IPS-18a (cell line): ENCODE data around the gene MAPK8IP3.

Source experiments
- H3K27ac ChIP-seq: one replicate; pipeline ENCODE4 v1.5.1; 2013; ENCODE audit warnings: low read length
- H3K27me3 ChIP-seq: one replicate; pipeline ENCODE4 v1.6.1; 2013; ENCODE audit warnings: mild to moderate bottlenecking, low read length; ENCODE audit not compliant: control insufficient read depth, insufficient read depth
- H3K36me3 ChIP-seq: one replicate; pipeline ENCODE4 v1.6.1; 2013; ENCODE audit warnings: low read depth, low read length; ENCODE audit not compliant: control insufficient read depth
- H3K4me1 ChIP-seq: one replicate; pipeline ENCODE4 v1.6.1; 2013; ENCODE audit warnings: low read depth, low read length; ENCODE audit not compliant: control insufficient read depth
- H3K4me3 ChIP-seq: one replicate; pipeline ENCODE4 v1.5.1; 2013; ENCODE audit warnings: low read length
- H3K9ac ChIP-seq: one replicate; pipeline ENCODE4 v1.6.1; 2013; ENCODE audit warnings: mild to moderate bottlenecking, low read length, moderate library complexity
- H3K9me3 ChIP-seq: one replicate; pipeline ENCODE4 v1.6.1; 2013; ENCODE audit warnings: low read depth, low read length; ENCODE audit not compliant: control insufficient read depth

MAPK8IP3 gene

GRCh38 chr16:1668612-1669319, 37.2 kb upstream of the MAPK8IP3 start:
- no peaks in the 10 kb centered on the region for H3K4me1 ChIP-seq
- no peak overlapping the region for H3K4me3 ChIP-seq
- no peaks in the 10 kb centered on the region for H3K9me3 ChIP-seq
- H3K9ac ChIP-seq = no peak overlapping the region
- peaks cover 73% of the 10 kb centered on the region for H3K36me3 ChIP-seq
- H3K27ac ChIP-seq = no peak overlapping the region
- H3K27me3 ChIP-seq = no peaks in the 10 kb centered on the region

- Histone ChIP-seq H3K27ac (no peak overlapping the region), H3K9me3 (no peaks in the 10 kb centered on the region), H3K9ac (no peak overlapping the region), H3K4me1 (no peaks in the 10 kb centered on the region), H3K27me3 (no peaks in the 10 kb centered on the region), H3K4me3 (no peak overlapping the region), H3K36me3 (peaks cover 80% of the 10 kb centered on the region)
Observed at GRCh38 chr16:1669698-1670097, 36.3 kb upstream of the MAPK8IP3 start.

GRCh38 chr16:1670371-1670770, 35.6 kb upstream of the MAPK8IP3 start:
- no peaks in the 10 kb centered on the region for H3K4me1 ChIP-seq
- H3K9me3 ChIP-seq = no peaks in the 10 kb centered on the region
- no peak overlapping the region for H3K4me3 ChIP-seq
- H3K9ac ChIP-seq = no peak overlapping the region
- H3K27ac ChIP-seq = no peak overlapping the region
- peaks cover 80% of the 10 kb centered on the region for H3K36me3 ChIP-seq
- no peaks in the 10 kb centered on the region for H3K27me3 ChIP-seq

- H3K9me3 ChIP-seq = no peaks in the 10 kb centered on the region
- peaks cover 80% of the 10 kb centered on the region for H3K36me3 ChIP-seq
Observed at GRCh38 chr16:1670866-1671265, 35.1 kb upstream of the MAPK8IP3 start.

GRCh38 chr16:1673424-1674151, 32.4 kb upstream of the MAPK8IP3 start:
- no peak overlapping the region for H3K9ac ChIP-seq
- H3K36me3 ChIP-seq = peaks cover 56% of the 10 kb centered on the region
- no peaks in the 10 kb centered on the region for H3K27me3 ChIP-seq
- no peak overlapping the region for H3K4me3 ChIP-seq
- no peaks in the 10 kb centered on the region for H3K9me3 ChIP-seq
- H3K27ac ChIP-seq = no peak overlapping the region
- no peaks in the 10 kb centered on the region for H3K4me1 ChIP-seq

More at GRCh38 chr16:1670866-1671265, 35.1 kb upstream of the MAPK8IP3 start:
- H3K27ac ChIP-seq = no peak overlapping the region
- no peak overlapping the region for H3K4me3 ChIP-seq
- no peak overlapping the region for H3K9ac ChIP-seq
- H3K27me3 ChIP-seq = no peaks in the 10 kb centered on the region
- no peaks in the 10 kb centered on the region for H3K4me1 ChIP-seq

GRCh38 chr16:1674306-1674705, 31.7 kb upstream of the MAPK8IP3 start:
- H3K27me3 ChIP-seq = no peaks in the 10 kb centered on the region
- no peaks in the 10 kb centered on the region for H3K9me3 ChIP-seq
- no peak overlapping the region for H3K9ac ChIP-seq
- H3K36me3 ChIP-seq = peaks cover 49% of the 10 kb centered on the region
- no peaks in the 10 kb centered on the region for H3K4me1 ChIP-seq
- no peak overlapping the region for H3K27ac ChIP-seq
- H3K4me3 ChIP-seq = no peak overlapping the region

- no peaks in the 10 kb centered on the region for H3K9me3 ChIP-seq
- H3K27me3 ChIP-seq = no peaks in the 10 kb centered on the region
- H3K27ac ChIP-seq = no peak overlapping the region
- H3K9ac ChIP-seq = no peak overlapping the region
- H3K4me3 ChIP-seq = no peak overlapping the region
- H3K4me1 ChIP-seq = no peaks in the 10 kb centered on the region
- peaks cover 45% of the 10 kb centered on the region for H3K36me3 ChIP-seq
Observed at GRCh38 chr16:1674751-1675664, 31.0 kb upstream of the MAPK8IP3 start.

GRCh38 chr16:1676661-1677060, 29.3 kb upstream of the MAPK8IP3 start:
- Histone ChIP-seq H3K4me1 (no peaks in the 10 kb centered on the region), H3K27ac (no peak overlapping the region), H3K4me3 (no peak overlapping the region), H3K9me3 (no peaks in the 10 kb centered on the region), H3K36me3 (peaks cover 32% of the 10 kb centered on the region), H3K27me3 (no peaks in the 10 kb centered on the region), H3K9ac (no peak overlapping the region)

- Histone ChIP-seq H3K27me3 (no peaks in the 10 kb centered on the region), H3K36me3 (peaks cover 27% of the 10 kb centered on the region), H3K4me1 (no peaks in the 10 kb centered on the region), H3K4me3 (peak overlapping the region; percentile 46), H3K9me3 (no peaks in the 10 kb centered on the region), H3K27ac (no peak overlapping the region), H3K9ac (no peak overlapping the region)
Observed at GRCh38 chr16:1677339-1677738, 28.7 kb upstream of the MAPK8IP3 start.

- Histone ChIP-seq H3K9ac (peak within 1 kb of the TSS; percentile 94), H3K4me3 (peak within 1 kb of the TSS; percentile 92), H3K36me3 (peaks cover 23% of the 10 kb centered on the region), H3K9me3 (no peaks in the 10 kb centered on the region), H3K27me3 (no peaks in the 10 kb centered on the region), H3K27ac (peak within 1 kb of the TSS; percentile 41), H3K4me1 (no peaks in the 10 kb centered on the region)
Observed at GRCh38 chr16:1677942-1678499, 28.0 kb upstream of the MAPK8IP3 start, which contains the start of gene JPT2. TSS of gene JPT2 (plus strand) at chr16:1678279. CDS start at chr16:1678313, 34 bp downstream.

- H3K27me3 ChIP-seq = no peaks in the 10 kb centered on the region
- no peaks in the 10 kb centered on the region for H3K9me3 ChIP-seq
- H3K36me3 ChIP-seq = peaks cover 23% of the 10 kb centered on the region
- H3K27ac ChIP-seq = peak overlapping the region; percentile 41
- peak overlapping the region; percentile 92 for H3K4me3 ChIP-seq
- H3K4me1 ChIP-seq = no peaks in the 10 kb centered on the region
- peak overlapping the region; percentile 94 for H3K9ac ChIP-seq
Observed at GRCh38 chr16:1678500-1679098, 27.4 kb upstream of the MAPK8IP3 start.
